T-cell (primary cell): ENCODE measurements around the gene CRYBG2. TPM values are rescaled to one million over a fixed set of nuclear protein-coding genes. Genes with fewer than 3 reads are reported as not detected.

Experiments
- total RNA-seq, 35 experiments: library from RNA in 6 of 35; stranded (reverse) in 6 of 35; fragments of 120-200 nt in 1 of 35; gene quantifications; one replicate each; pipeline versions ENCODE4 v1.2.1 to v1.2.4 and lab custom pipeline; 2013 to 2026

Gene CRYBG2
- total RNA-seq, 5 donors from 2014 or later (not counting 1 experiment from before 2014, with no cell fraction given) = 3.0 to 7.3 (median 5.1) TPM

Other genes starting within 250 kb of the CRYBG2 start
- 10 to 100 TPM in 3 of 5 donors, 1 to 10 TPM in 2; 8.8 to 23.6 (median 19.1) TPM for gene PDIK1L, start 242.3 kb downstream of the CRYBG2 start, total RNA-seq
- gene FAM110D, start 195.1 kb downstream of the CRYBG2 start, total RNA-seq = under 1 TPM in 1 of 5 donors, not detected in 4; 0.09 TPM
- not detected for gene C1orf232, start 185.2 kb downstream of the CRYBG2 start, total RNA-seq
- gene ZNF593, start 184.2 kb downstream of the CRYBG2 start, total RNA-seq = 10 to 100 TPM in 3 of 5 donors, 1 to 10 TPM in 2; 8.5 to 17.7 (median 17.1) TPM
- not detected for gene ZNF593OS, start 182.3 kb downstream of the CRYBG2 start, total RNA-seq
- 1 to 10 TPM; 2.9 to 6.8 (median 3.6) TPM for gene CNKSR1, start 176.6 kb downstream of the CRYBG2 start, total RNA-seq
- gene CATSPER4, start 163.5 kb downstream of the CRYBG2 start, total RNA-seq = not detected
- 10 to 100 TPM; 14.2 to 28.5 (median 20.7) TPM for gene CEP85, start 119.9 kb downstream of the CRYBG2 start, total RNA-seq
- 100 to 1,000 TPM; 218 to 457 (median 370) TPM for gene SH3BGRL3, start 74.0 kb downstream of the CRYBG2 start, total RNA-seq
- 100 to 1,000 TPM in 3 of 5 donors, 10 to 100 TPM in 2; 39.5 to 112 (median 104) TPM for gene UBXN11, start 47.5 kb downstream of the CRYBG2 start, total RNA-seq
- gene CD52, start 36.2 kb downstream of the CRYBG2 start, total RNA-seq = 1,000 to 10,000 TPM in 4 of 5 donors, 100 to 1,000 TPM in 1; 994 to 1,121 (median 1,054) TPM
- gene ZNF683, start 18.6 kb upstream of the CRYBG2 start, total RNA-seq = 10 to 100 TPM in 2 of 5 donors, 1 to 10 TPM in 2, under 1 TPM in 1; 0.32 to 23.1 (median 5.3) TPM
- 1 to 10 TPM in 2 of 5 donors, under 1 TPM in 1, not detected in 2; 0.95 to 1.3 (median 1.1) TPM for gene LIN28A, start 56.7 kb upstream of the CRYBG2 start, total RNA-seq
- 10 to 100 TPM; 34.9 to 48.2 (median 42.9) TPM for gene DHDDS, start 78.2 kb upstream of the CRYBG2 start, total RNA-seq
- gene HMGN2, start 118.3 kb upstream of the CRYBG2 start, total RNA-seq = 100 to 1,000 TPM; 310 to 341 (median 325) TPM
- gene RPS6KA1, start 175.6 kb upstream of the CRYBG2 start, total RNA-seq = 100 to 1,000 TPM in 3 of 5 donors, 10 to 100 TPM in 2; 85.8 to 123 (median 101) TPM